Endothelial cell of umbilical vein (primary cell): ENCODE data around the gene MED25. TPM values are rescaled to one million over a fixed set of nuclear protein-coding genes. Genes with fewer than 3 reads are reported as not detected.

Experiments used
- BruUV-seq: library from RNA; stranded (reverse); fragments of 400-500 nt; replicated peaks from 2 replicates; lab custom pipeline; 2021; lab: Mats Ljungman, UMichigan
- CTCF ChIA-PET: fragments of 300-600, 350-600 bp; sonication (Branson Sonifier 250); formaldehyde crosslinking; loops from one replicate; lab custom pipeline; 2021; ENCODE audit warnings: antibody characterized with exemption, inconsistent platforms; lab: Charles Lee
- POLR2A ChIA-PET: fragments of 300-600, 350-600 bp; sonication (Branson Sonifier 250); formaldehyde crosslinking; loops from one replicate; lab custom pipeline; 2021; ENCODE audit warnings: antibody characterized with exemption, inconsistent platforms; lab: Charles Lee
- DNase-seq: peaks from one replicate; pipeline ENCODE4 v3.0.0-alpha.2; 2011; ENCODE audit warnings: low read depth, low spot score
- FAIRE-seq: peaks from 2 replicates; lab custom pipeline; 2011; peaks lifted over from hg19 to GRCh38; lab: Jason Lieb, UNC
- H2AFZ ChIP-seq: 2 replicates; pipeline ENCODE4 v1.6.0; 2012; ENCODE audit warnings: low read depth, low read length, control low read depth, inconsistent platforms
- H3K27ac ChIP-seq: 2 replicates; pipeline ENCODE4 v1.5.1; 2011; ENCODE audit warnings: low read depth, mild to moderate bottlenecking, control low read depth, low read length, moderate library complexity; ENCODE audit not compliant: insufficient read depth
- H3K27me3 ChIP-seq, 2 experiments: 2 replicates each; pipeline versions ENCODE4 v1.6.0 to v1.6.1; 2011; ENCODE audit warnings: low read length in 2 of 2, mixed read lengths in 1 of 2; ENCODE audit not compliant: control insufficient read depth in 2 of 2, insufficient read depth in 2 of 2
- H3K36me3 ChIP-seq, 2 experiments: 2 replicates in 1 of 2; 3 replicates in 1 of 2; pipeline ENCODE4 v1.5.1; 2011; ENCODE audit warnings: low read length in 2 of 2, mild to moderate bottlenecking in 1 of 2, moderate library complexity in 1 of 2; ENCODE audit not compliant: control insufficient read depth in 2 of 2, insufficient read depth in 2 of 2; ENCODE audit errors: extremely low read depth in 1 of 2
- H3K4me1 ChIP-seq: 3 replicates; pipeline ENCODE4 v1.5.1; 2011; ENCODE audit warnings: mild to moderate bottlenecking, low read length; ENCODE audit not compliant: control insufficient read depth, insufficient read depth; ENCODE audit errors: extremely low read depth
- H3K4me2 ChIP-seq: 2 replicates; pipeline ENCODE4 v1.6.1; 2011; ENCODE audit warnings: low read length, control low read depth, mixed read lengths; ENCODE audit not compliant: insufficient read depth
- H3K4me3 ChIP-seq, 3 experiments: fragments of 200-600 bp in 1 of 3; sonication (generic), shearing (Covaris generic) in 1 of 3; replicated peaks in 1 of 3; 2 replicates each; pipeline ENCODE4 v1.5.1; 2011 to 2016; ENCODE audit warnings: control low read depth in 3 of 3, low read length in 3 of 3, mild to moderate bottlenecking in 2 of 3, inconsistent platforms in 1 of 3, low read depth in 1 of 3, moderate library complexity in 1 of 3; ENCODE audit not compliant: insufficient read depth in 1 of 3
- H3K79me2 ChIP-seq: 2 replicates; pipeline ENCODE4 v1.6.0; 2012; ENCODE audit warnings: low read length, inconsistent platforms; ENCODE audit not compliant: control insufficient read depth, insufficient read depth
- H3K9ac ChIP-seq: replicated peaks from 2 replicates; pipeline ENCODE3; 2011; ENCODE audit warnings: low read length, control low read depth; ENCODE audit not compliant: insufficient read depth; ENCODE audit errors: extremely low read depth
- H3K9me1 ChIP-seq: replicated peaks from 3 replicates; pipeline ENCODE4 v1.6.0; 2011; ENCODE audit warnings: mild to moderate bottlenecking, low read length; ENCODE audit not compliant: control insufficient read depth, insufficient read depth; ENCODE audit errors: extremely low read depth
- H3K9me3 ChIP-seq: replicated peaks from 2 replicates; pipeline ENCODE4 v1.5.1; 2012; ENCODE audit warnings: low read length, inconsistent platforms; ENCODE audit not compliant: control insufficient read depth, insufficient read depth
- H4K20me1 ChIP-seq: replicated peaks from 2 replicates; pipeline ENCODE3; 2011; ENCODE audit warnings: mild to moderate bottlenecking, low read length; ENCODE audit not compliant: control insufficient read depth, insufficient read depth; ENCODE audit errors: extremely low read depth
- EZH2 ChIP-seq: IDR thresholded peaks from 2 replicates; pipeline ENCODE4 v1.6.1; 2012; ENCODE audit warnings: borderline replicate concordance, low read depth, mild to moderate bottlenecking, moderate library complexity, low read length, inconsistent platforms; ENCODE audit not compliant: severe bottlenecking
- FOS ChIP-seq: IDR thresholded peaks from 2 replicates; pipeline ENCODE4 v1.6.1; 2011; ENCODE audit warnings: mild to moderate bottlenecking, low read length, moderate library complexity, borderline replicate concordance; ENCODE audit not compliant: insufficient read depth
- GATA2 ChIP-seq: IDR thresholded peaks from 2 replicates; pipeline ENCODE4 v1.7.0; 2011; ENCODE audit warnings: low read depth, mild to moderate bottlenecking, moderate library complexity, mixed read lengths, low read length; ENCODE audit not compliant: insufficient read length, insufficient read depth
- JUN ChIP-seq: IDR thresholded peaks from 2 replicates; pipeline ENCODE4 v1.6.1; 2011; ENCODE audit warnings: borderline replicate concordance, low read depth; ENCODE audit not compliant: insufficient read length, insufficient read depth
- MYC ChIP-seq: IDR thresholded peaks from one replicate; pipeline ENCODE4 v1.6.1; 2011; ENCODE audit warnings: mild to moderate bottlenecking, low read depth, low read length
- POLR2A ChIP-seq: IDR thresholded peaks from 2 replicates; pipeline ENCODE4 v1.6.1; 2012; ENCODE audit warnings: low read depth, mild to moderate bottlenecking, control low read depth, low read length
- POLR2AphosphoS5 ChIP-seq: IDR thresholded peaks from 2 replicates; pipeline ENCODE4 v1.6.1; 2012; ENCODE audit warnings: low read depth, mild to moderate bottlenecking, control low read depth, low read length, moderate library complexity; ENCODE audit not compliant: insufficient read depth
- dilution Hi-C: fragments of 300-500 bp; cut with MboI; formaldehyde crosslinking; loops from one replicate; pipeline ENCODE4 v1.15.0; 2019; ENCODE audit warnings: low sequenced_read_pairs; ENCODE audit not compliant: extremely low pct_ligation_motif_present
- intact Hi-C: fragments of 100-400 bp; cut with micrococcal nuclease; formaldehyde crosslinking; loops from one replicate; pipeline ENCODE4 v1.10.0; 2022
- polyA plus RNA-seq, 4 experiments: library from polyadenylated mRNA; depleted of rRNA in 3 of 4; stranded (reverse) in 3 of 4; unstranded in 1 of 4; fragments of >200 nt; gene quantifications; 2 replicates each; pipeline versions ENCODE4 v1.2.1 to v1.2.3, GENCODE V29; 2011 to 2012; ENCODE audit warnings: missing spikeins in 1 of 4
- total RNA-seq: library from RNA; stranded (reverse); gene quantifications from 2 replicates; pipeline ENCODE4 v1.2.3, GENCODE V29; 2021
- TF ChIP-seq, protein P1 (sequence below), 2 donors: IDR thresholded peaks; 1 replicate in 1 of 2; 2 replicates in 1 of 2; pipeline ENCODE4 v1.5.1; 2011; ENCODE audit warnings: low read length in 2 of 2, mild to moderate bottlenecking in 2 of 2, moderate library complexity in 2 of 2, control low read depth in 1 of 2, inconsistent platforms in 1 of 2, low read depth in 1 of 2; ENCODE audit not compliant: insufficient read depth in 1 of 2; ENCODE audit errors: extremely low read depth in 1 of 2
- TF ChIP-seq, protein P2 (sequence below): IDR thresholded peaks from 2 replicates; pipeline ENCODE4 v1.6.1; 2011; ENCODE audit not compliant: insufficient read depth, insufficient read length

The MED25 gene
- total and polyA plus RNA-seq, 2 donors (not counting 3 experiments of a cell fraction or from before 2014, with no cell fraction given): 31.7 to 62.9 TPM

DNA sequence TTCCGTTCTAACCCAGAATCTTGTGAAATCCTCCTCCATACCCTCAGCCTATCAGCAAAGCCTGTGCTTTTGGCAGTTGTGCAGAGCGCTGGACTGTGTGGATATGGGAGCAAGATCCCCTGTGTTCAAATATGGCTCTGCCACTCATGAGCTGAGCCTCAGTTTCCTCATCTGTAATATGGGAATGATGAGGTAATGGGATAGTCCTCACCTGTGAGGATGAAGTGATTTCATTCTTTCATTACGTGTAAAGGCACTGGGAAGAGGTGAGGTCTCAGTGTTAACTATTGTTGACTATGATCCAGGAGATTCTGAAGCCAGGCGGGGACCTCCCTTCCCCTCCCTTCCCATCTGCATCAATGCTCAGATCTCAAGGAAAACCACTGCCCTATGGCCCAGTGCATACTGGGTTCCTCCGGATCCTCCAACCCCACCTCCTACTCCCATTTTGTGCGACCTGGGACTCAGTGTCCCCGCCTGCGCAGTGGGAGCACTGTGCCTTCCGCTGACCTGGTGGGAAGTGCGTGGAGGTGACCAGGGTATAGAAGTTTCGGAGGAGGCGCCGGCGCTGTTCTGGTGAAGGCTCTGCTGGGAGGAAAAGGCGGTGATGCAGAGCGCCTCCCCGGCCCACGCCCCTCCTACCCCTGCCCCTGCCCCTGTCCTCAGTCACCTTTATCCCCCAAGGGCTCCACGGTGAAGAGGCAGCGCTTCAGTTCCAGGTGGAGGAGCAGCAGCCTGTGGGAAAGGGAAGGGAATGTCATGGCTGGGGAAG, 10.0 kb upstream of the MED25 start:
- no peaks in the 10 kb centered on the region for H3K27me3 ChIP-seq
- intact Hi-C loops: loop anchor here (2.0 to 5.0 kb wide), 3 partner anchors 41 to 311 kb away; partner anchors contain the start of genes ADM5, AP2A1 and RPS11
- dilution Hi-C loops: no loop called here
- no peaks in the 10 kb centered on the region for H4K20me1 ChIP-seq
- no peak overlapping the region for H2AFZ ChIP-seq
- FAIRE-seq (no peak), DNase-seq (no peak)
- no peak overlapping the region for H3K9ac ChIP-seq
- CTCF ChIA-PET: no interaction called here
- H3K79me2 ChIP-seq: no peaks in the 10 kb centered on the region
- no peaks in the 10 kb centered on the region for H3K9me3 ChIP-seq
- no peak overlapping the region for H3K27ac ChIP-seq
- no peak overlapping the region for H3K4me3 ChIP-seq
- TF ChIP-seq, protein P1, sequence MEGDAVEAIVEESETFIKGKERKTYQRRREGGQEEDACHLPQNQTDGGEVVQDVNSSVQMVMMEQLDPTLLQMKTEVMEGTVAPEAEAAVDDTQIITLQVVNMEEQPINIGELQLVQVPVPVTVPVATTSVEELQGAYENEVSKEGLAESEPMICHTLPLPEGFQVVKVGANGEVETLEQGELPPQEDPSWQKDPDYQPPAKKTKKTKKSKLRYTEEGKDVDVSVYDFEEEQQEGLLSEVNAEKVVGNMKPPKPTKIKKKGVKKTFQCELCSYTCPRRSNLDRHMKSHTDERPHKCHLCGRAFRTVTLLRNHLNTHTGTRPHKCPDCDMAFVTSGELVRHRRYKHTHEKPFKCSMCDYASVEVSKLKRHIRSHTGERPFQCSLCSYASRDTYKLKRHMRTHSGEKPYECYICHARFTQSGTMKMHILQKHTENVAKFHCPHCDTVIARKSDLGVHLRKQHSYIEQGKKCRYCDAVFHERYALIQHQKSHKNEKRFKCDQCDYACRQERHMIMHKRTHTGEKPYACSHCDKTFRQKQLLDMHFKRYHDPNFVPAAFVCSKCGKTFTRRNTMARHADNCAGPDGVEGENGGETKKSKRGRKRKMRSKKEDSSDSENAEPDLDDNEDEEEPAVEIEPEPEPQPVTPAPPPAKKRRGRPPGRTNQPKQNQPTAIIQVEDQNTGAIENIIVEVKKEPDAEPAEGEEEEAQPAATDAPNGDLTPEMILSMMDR (IDR thresholded peaks at IDR 0.05; ENCODE audit: extremely low read depth in 1 of 2, insufficient read depth in 1 of 2, low read depth in 1 of 2, low read length in 2 of 2): no peak
- no peak for TF ChIP-seq POLR2AphosphoS5
- H3K4me2 ChIP-seq: no peak overlapping the region
- POLR2A ChIA-PET: no interaction called here
- H3K9me1 ChIP-seq: no peaks in the 10 kb centered on the region
- no TSS peak for BruUV-seq
- peaks cover 4 to 6% of the 10 kb centered on the region in 2 experiments for H3K36me3 ChIP-seq
- peaks cover 15% of the 10 kb centered on the region for H3K4me1 ChIP-seq

- no peaks in the 10 kb centered on the region for H3K9me3 ChIP-seq
- no peaks in the 10 kb centered on the region for H3K36me3 ChIP-seq
- POLR2A ChIA-PET: interaction anchor here (0.6 kb wide), 1 partner anchor 50 kb away, joined by 3 read pairs; no protein-coding TSS in a partner anchor
- peak overlapping the region; percentile 83 for H2AFZ ChIP-seq
- H3K9ac ChIP-seq: peak overlapping the region; percentile 51
- peaks cover 15% of the 10 kb centered on the region for H3K4me1 ChIP-seq
- TF ChIP-seq, protein P1 (IDR thresholded peaks at IDR 0.05; ENCODE audit: extremely low read depth in 1 of 2, insufficient read depth in 1 of 2, low read depth in 1 of 2, low read length in 2 of 2): no peak
- TF ChIP-seq POLR2AphosphoS5 (no peak), EZH2 (no peak), FOS (no peak), MYC (no peak), GATA2 (no peak), JUN (no peak), POLR2A (no peak)
- TF ChIP-seq, protein P2, sequence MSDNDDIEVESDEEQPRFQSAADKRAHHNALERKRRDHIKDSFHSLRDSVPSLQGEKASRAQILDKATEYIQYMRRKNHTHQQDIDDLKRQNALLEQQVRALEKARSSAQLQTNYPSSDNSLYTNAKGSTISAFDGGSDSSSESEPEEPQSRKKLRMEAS: no peak
- H3K9me1 ChIP-seq: no peaks in the 10 kb centered on the region
- H3K27ac ChIP-seq: no peak overlapping the region
- BruUV-seq: no TSS peak
- FAIRE-seq (peak; percentile 80), DNase-seq (peak; percentile 85)
- no peaks in the 10 kb centered on the region for H4K20me1 ChIP-seq
- CTCF ChIA-PET: no interaction called here
- intact Hi-C loops: loop anchor here (2.0 to 5.0 kb wide), 3 partner anchors 42 to 311 kb away; partner anchors contain the start of genes ADM5, AP2A1 and RPS11
- peak overlapping the region; percentile 65 for H3K4me2 ChIP-seq
- H3K4me3 ChIP-seq: peak overlapping the region; percentile 46 to 59 (median 59)
- no peaks in the 10 kb centered on the region for H3K27me3 ChIP-seq
- H3K79me2 ChIP-seq: no peaks in the 10 kb centered on the region
- dilution Hi-C loops: no loop called here
These were observed 9.4 kb upstream of the MED25 start for GRCh38 chr19:49808711-49809159.
